Head of caudate nucleus (tissue), 42 donors: ENCODE measurements around the gene ELMOD2.
"Not testable (repeated sequence)": the region's sequence is repeated elsewhere in the genome, so short reads cannot be mapped to it uniquely, and the experiment has no call there.

Experiments
- DNase-seq, 42 donors: peaks; one replicate each; pipeline versions ENCODE4 v3.0.0 to v3.0.0-alpha.2; 2020 to 2021; ENCODE audit warnings: mixed read lengths in 7 of 42
- intact Hi-C: fragments of 100-400 bp; cut with DNase I; formaldehyde crosslinking; loops from one replicate; pipeline ENCODE4 v1.15.0; 2022

The ELMOD2 gene, protein sequence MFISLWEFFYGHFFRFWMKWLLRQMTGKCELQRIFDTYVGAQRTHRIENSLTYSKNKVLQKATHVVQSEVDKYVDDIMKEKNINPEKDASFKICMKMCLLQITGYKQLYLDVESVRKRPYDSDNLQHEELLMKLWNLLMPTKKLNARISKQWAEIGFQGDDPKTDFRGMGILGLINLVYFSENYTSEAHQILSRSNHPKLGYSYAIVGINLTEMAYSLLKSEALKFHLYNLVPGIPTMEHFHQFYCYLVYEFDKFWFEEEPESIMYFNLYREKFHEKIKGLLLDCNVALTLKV

GRCh38 chr4:140523857-140524742 is at the start of gene ELMOD2:
TSS of gene ELMOD2 (plus strand) at chr4:140524168. CDS start at chr4:140525429, 1,261 bp downstream.
- peak; percentile 97 to 100 (median 99) for DNase-seq
- intact Hi-C loops = loop anchor here (5.0 kb wide), 1 partner anchor 152 kb away; the partner anchor contains the start of gene SCOC

DNA sequence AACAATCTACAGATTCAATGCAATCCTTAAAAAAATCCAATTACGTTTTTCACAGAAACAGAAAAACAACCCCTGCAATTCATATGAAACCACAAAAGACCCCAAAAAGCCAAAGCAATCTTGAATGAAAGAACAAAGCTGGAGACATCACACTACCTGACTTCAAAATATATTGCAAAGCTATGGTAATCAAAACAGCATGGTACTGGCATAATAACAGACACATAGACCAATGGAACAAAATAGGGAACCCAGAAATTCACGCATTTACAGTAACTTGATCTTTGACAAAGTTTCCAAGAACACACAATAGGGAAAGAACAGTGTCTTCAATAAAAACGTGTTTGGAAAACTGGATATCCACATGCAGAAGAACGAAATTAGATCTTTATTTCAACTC is 40.5 kb upstream of the ELMOD2 start:
- no peak for DNase-seq
- intact Hi-C loops = no loop called here

DNA sequence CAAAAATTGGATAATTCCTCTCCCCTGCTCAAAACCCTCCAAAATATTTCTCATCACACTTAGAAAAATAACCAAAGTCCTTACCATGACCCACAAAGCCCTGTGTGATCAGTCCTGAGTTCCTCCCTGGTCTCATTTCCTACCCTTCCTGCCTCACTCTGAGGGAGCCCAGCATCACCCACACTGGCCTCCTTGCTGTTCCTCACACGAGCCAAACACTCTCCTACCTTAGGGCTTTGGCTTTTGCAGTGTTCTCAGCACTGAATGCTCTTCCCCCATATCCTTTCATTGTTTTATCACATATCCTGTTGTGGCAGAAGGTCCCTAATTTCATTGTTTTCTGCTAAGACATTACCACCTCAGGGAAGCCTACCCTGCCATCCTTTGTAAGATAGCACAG is 38.0 kb upstream of the ELMOD2 start:
- DNase-seq = no peak
- intact Hi-C loops = no loop called here

- intact Hi-C loops = no loop called here
Observed at GRCh38 chr4:140497405-140497746, 26.6 kb upstream of the ELMOD2 start.

GRCh38 chr4:140497747-140498636 is 26.0 kb upstream of the ELMOD2 start, which contains the start of gene MGAT4D:
TSS of gene MGAT4D (minus strand) at chr4:140498293. CDS start at chr4:140498222, 71 bp downstream.
- intact Hi-C loops = no loop called here
- no peak for DNase-seq

More at GRCh38 chr4:140497405-140497746, 26.6 kb upstream of the ELMOD2 start:
- DNase-seq = no peak

GRCh38 chr4:140499391-140499790 is 24.6 kb upstream of the ELMOD2 start:
- intact Hi-C loops = no loop called here
- DNase-seq = no peak

DNA sequence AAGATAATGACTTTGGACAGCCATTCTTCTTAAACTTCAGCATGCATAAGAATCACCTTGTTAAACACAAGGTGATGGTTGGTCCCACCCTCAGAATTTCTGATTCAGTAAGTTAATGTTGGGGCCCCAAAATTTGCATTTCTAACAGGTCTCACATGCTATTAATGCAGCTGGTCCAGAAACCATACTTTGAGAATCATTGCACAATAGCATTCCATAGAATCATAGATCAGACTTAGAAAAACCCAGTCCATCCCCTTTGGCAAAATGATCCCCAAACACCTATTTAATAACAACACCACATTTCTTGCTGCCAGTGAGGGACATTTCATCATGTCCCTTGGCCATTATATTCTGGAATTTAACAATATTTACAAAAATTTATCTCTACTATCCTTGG is 19.7 kb upstream of the ELMOD2 start:
- no peak for DNase-seq
- intact Hi-C loops = no loop called here

DNA sequence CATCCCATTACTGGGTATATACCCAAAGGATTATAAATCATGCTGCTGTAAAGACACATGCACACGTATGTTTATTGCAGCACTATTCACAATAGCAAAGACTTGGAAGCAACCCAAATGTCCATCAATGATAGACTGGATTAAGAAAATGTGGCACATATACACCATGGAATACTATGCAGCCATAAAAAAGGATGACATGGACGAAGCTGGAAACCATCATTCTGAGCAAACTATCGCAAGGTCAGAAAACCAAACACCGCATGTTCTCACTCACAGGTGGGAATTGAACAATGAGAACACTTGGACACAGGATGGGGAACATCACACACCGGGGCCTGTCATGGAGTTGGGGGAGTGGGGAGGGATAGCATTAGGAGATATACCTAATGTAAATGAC is 10.2 kb upstream of the ELMOD2 start:
- intact Hi-C loops, DNase-seq: not testable (repeated sequence)

DNA sequence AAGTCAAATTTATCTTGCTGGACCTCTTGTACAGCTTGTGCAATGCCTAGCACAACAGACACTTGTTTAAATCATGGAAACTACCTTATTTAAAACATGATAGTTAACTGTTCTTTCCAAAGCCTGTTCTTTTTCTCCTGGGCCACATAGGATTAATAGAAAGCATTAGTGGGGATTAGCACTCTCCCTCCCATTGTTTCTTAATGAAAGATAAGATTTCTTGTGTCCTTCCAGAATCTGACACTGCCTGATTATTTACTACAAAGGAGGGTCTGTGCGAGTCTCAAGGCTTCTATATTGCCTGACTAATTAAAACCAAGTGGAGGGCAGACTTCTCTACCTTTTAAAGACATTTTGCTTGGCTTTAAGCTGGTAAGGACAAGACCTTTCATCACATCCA is 8.5 kb upstream of the ELMOD2 start:
- DNase-seq = no peak
- intact Hi-C loops = no loop called here

DNA sequence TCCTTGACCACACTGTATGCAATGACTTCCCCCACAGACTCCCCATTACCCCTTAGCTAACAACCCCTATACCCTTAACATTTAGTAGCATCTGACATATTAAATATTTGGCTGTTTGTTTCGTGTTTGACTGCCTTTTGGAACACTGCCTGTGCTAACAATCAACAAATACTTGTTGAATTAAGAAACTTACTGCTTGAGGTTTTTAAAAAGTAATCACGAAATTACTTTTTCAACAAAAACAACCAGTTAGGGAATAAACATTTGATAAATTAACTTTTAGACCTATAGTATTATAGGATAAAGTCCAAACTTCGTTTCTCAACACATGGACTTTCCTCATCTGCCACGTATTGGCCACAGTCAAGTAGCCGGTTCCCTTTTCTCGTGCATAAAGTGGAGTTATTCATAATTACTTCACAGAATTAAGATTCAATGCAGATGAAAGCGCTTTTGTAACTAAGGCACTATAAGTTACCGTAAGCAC is 555 bp upstream of the ELMOD2 start:
- no peak for DNase-seq
- intact Hi-C loops = loop anchor here (5.0 kb wide), 1 partner anchor 151 kb away; the partner anchor contains the start of gene SCOC

DNA sequence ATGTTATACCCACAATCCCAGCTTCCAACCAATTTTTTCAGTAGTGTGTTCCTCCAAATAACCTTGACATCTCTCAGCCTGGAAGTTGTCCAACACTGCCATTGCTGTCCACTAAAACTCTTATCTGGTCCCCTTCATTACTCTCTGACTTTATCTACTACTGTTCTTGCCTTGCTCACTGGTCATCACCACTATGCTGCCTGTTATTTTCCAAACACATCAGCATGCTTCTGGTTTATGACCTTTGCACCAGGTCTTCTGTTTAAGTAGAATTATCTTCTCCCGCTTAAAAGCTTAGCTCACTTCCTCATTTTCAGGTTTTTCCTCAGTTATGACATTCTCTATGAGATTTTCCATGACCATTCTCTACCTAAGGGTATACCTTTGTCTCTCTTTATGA is 5.5 kb downstream of the ELMOD2 start:
- intact Hi-C loops = no loop called here

GRCh38 chr4:140533951-140534480 is 10.0 kb downstream of the ELMOD2 start:
- DNase-seq = no peak

More for the DNA sequence above, 5.5 kb downstream of the ELMOD2 start:
- no peak for DNase-seq

GRCh38 chr4:140556372-140557085 is 32.6 kb downstream of the ELMOD2 start:
- intact Hi-C loops = no loop called here
- no peak for DNase-seq

More at GRCh38 chr4:140533951-140534480, 10.0 kb downstream of the ELMOD2 start:
- intact Hi-C loops = no loop called here

DNA sequence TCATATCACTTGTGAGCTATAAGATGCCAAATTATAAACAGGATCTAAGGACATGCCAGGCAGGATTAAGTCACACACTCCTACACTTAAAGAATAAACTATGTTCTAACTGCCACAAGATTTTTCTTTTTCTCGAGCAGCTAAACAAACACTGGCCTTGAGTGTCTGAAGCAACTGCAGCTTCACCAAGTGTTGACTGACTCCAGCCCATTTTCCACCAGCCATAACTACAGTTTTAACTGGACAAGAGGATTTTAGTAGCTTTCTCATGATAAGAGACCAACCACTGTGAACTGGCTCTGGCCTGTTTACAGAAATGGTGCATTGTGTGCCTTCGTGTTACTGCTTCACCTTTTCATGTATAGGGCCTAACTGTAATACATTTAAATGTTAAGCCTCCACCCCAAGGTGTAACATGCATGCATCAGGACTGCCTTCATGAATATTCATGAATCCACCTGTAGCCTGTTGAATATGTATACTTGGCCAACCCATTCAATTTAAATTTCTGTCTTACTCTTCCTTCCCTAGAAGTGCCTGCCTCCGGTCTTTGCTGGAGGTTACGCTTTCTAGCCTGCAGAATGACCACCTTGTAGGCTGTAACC is 34.0 kb downstream of the ELMOD2 start:
- intact Hi-C loops = no loop called here
- DNase-seq = no peak

DNA sequence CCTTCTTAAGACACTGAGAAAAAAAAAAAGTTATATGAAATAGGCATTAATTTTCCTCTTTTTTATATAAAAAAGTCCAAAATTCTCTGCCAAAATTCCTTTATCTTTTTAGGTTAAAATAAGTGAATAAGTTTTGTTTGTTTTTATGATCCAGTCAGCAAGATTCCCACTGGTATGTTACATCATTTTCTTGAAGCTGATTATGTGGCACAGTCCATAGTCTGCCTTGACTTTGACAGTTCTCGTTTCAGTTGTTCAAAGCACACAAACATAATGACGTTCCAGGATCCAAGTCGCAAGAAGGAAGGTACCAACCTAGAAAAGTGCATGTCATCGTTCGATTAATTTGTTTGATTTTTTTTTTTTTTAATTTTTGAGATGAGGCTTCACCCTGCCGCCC is 35.7 kb downstream of the ELMOD2 start:
- DNase-seq = no peak
- intact Hi-C loops = no loop called here

DNA sequence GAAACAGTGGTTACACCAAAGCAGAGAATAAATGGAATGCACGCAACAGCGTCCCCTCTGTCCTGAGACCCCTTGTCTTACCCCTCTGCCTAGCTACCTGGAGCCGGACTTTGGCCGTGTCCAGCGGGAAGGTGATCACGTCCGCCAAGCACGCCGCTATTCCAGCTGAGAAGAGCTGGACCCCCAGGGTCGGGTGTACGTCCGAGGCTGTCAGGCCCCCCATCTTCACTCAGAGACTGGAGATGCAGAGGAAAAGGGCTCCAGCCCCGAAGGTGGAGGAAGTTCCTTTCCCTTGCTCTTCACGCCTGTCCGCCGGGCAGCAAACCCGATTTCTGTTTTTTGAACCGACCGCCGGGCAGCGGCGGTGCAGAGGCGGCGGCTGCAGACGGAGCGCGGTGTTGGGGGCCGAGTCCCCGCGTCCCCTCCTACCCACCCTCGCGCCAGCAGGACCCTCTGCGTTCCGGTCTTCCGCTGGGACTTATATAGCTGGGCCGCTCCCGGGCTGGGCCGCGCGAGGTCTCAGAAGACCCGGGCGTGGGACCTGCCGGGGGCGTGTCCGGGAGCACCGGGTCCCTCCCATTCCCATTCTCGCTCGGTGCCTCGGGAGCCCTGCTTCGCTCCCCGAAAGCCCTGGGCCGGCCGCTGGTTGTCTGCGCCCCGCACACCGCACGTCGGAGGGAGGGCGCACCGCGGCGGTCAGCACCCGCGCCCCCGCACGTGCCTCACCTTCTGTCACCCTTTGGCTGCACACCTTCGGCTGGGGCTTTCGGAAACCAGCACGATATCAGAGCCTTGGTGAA is 44.7 kb downstream of the ELMOD2 start, which contains the start of gene UCP1:
UCP1 (minus strand) TSS at position 455 of the 800 bp plus-strand sequence; CDS start at position 223, 232 bp downstream.
- intact Hi-C loops = no loop called here
- DNase-seq = no peak

GRCh38 chr4:140569307-140569638 is 45.3 kb downstream of the ELMOD2 start:
- no peak for DNase-seq
- intact Hi-C loops = no loop called here
